ENCODE measurements around the gene SLC13A5.
A peak's percentile ranks its signal among the peaks of the same experiment; 100 is the strongest.

Gene SLC13A5

GRCh38 chr17:6675201-6675825 lies 37.9 kb downstream of the SLC13A5 start:
- Histone ChIP-seq H3K23ac (ENCODE audit: low read depth, low read length, poor library complexity) (peak overlapping the region; percentile 56), H4K91ac (ENCODE audit: low read depth, low read length, poor library complexity) (no peak overlapping the region), H3K9ac (ENCODE audit: low read depth, low read length, poor library complexity) (no peak overlapping the region), H2BK15ac (ENCODE audit: low read length) (no peak overlapping the region), H2AK5ac (ENCODE audit: low read depth, low read length) (no peak overlapping the region), H3K27ac (replicated peaks; ENCODE audit: low read length) (no peak overlapping the region), H3K4ac (ENCODE audit: low read length) (no peak overlapping the region), H3K14ac (ENCODE audit: low read length) (no peak overlapping the region), H3K4me1 (ENCODE audit: control insufficient read depth in 2 of 2, insufficient read depth in 1 of 2, low read depth in 1 of 2, low read length in 2 of 2) (no peaks in the 10 kb centered on the region), H3K9me3 (replicated peaks in 1 of 2; ENCODE audit: control insufficient read depth in 2 of 2, insufficient read depth in 1 of 2, low read depth in 1 of 2, low read length in 2 of 2) (no peaks in the 10 kb centered on the region), H2BK5ac (ENCODE audit: low read length) (no peak overlapping the region), H3K27me3 (ENCODE audit: control insufficient read depth in 3 of 3, insufficient read depth in 3 of 3, low read depth in 1 of 3, low read length in 3 of 3) (peaks cover 0 to 20% (median 0%) of the 10 kb centered on the region in 3 experiments), H3K79me1 (ENCODE audit: low read depth, low read length) (no peaks in the 10 kb centered on the region), H3K4me3 (ENCODE audit: low read length in 2 of 2) (no peak overlapping the region), H2BK12ac (ENCODE audit: low read length) (no peak overlapping the region), H2BK120ac (ENCODE audit: low read depth, low read length) (no peak overlapping the region), H2AFZ (ENCODE audit: low read length) (no peak overlapping the region), H3K36me3 (replicated peaks in 1 of 2; ENCODE audit: control insufficient read depth in 2 of 2, insufficient read depth in 2 of 2, low read length in 2 of 2) (no peaks in the 10 kb centered on the region), H3K4me2 (ENCODE audit: insufficient read depth, low read length, poor library complexity, severe bottlenecking) (no peak overlapping the region), H4K8ac (ENCODE audit: low read depth, low read length) (no peak overlapping the region), H3K18ac (ENCODE audit: low read length) (no peak overlapping the region)
- no peak for DNase-seq (ENCODE audit: low spot score)
- WGBS, 2 donors (ENCODE audit: extremely low coverage in 2 of 2, insufficient read length in 2 of 2, insufficient replicate concordance in 1 of 2): no CpG with 5 or more reads among the region's 11 CpGs

GRCh38 chr17:6674586-6674985 lies 38.6 kb downstream of the SLC13A5 start:
- Histone ChIP-seq H3K4me2 (ENCODE audit: insufficient read depth, low read length, poor library complexity, severe bottlenecking) (no peak overlapping the region), H4K8ac (ENCODE audit: low read depth, low read length) (no peak overlapping the region), H4K91ac (ENCODE audit: low read depth, low read length, poor library complexity) (no peak overlapping the region), H3K18ac (ENCODE audit: low read length) (no peak overlapping the region), H2BK15ac (ENCODE audit: low read length) (no peak overlapping the region), H3K79me1 (ENCODE audit: low read depth, low read length) (no peaks in the 10 kb centered on the region), H3K9me3 (replicated peaks in 1 of 2; ENCODE audit: control insufficient read depth in 2 of 2, insufficient read depth in 1 of 2, low read depth in 1 of 2, low read length in 2 of 2) (no peaks in the 10 kb centered on the region), H3K27me3 (ENCODE audit: control insufficient read depth in 3 of 3, insufficient read depth in 3 of 3, low read depth in 1 of 3, low read length in 3 of 3) (peaks cover 0 to 24% (median 0%) of the 10 kb centered on the region in 3 experiments), H3K9ac (ENCODE audit: low read depth, low read length, poor library complexity) (no peak overlapping the region), H3K4ac (ENCODE audit: low read length) (no peak overlapping the region), H2BK12ac (ENCODE audit: low read length) (no peak overlapping the region), H2BK120ac (ENCODE audit: low read depth, low read length) (no peak overlapping the region), H3K23ac (ENCODE audit: low read depth, low read length, poor library complexity) (no peak overlapping the region), H3K4me3 (ENCODE audit: low read length in 2 of 2) (peak overlapping the region in 1 of 2 donors; percentile 32), H3K14ac (ENCODE audit: low read length) (no peak overlapping the region), H3K36me3 (replicated peaks in 1 of 2; ENCODE audit: control insufficient read depth in 2 of 2, insufficient read depth in 2 of 2, low read length in 2 of 2) (no peaks in the 10 kb centered on the region), H3K4me1 (ENCODE audit: control insufficient read depth in 2 of 2, insufficient read depth in 1 of 2, low read depth in 1 of 2, low read length in 2 of 2) (no peaks in the 10 kb centered on the region), H2BK5ac (ENCODE audit: low read length) (no peak overlapping the region), H2AK5ac (ENCODE audit: low read depth, low read length) (no peak overlapping the region), H3K27ac (replicated peaks; ENCODE audit: low read length) (no peak overlapping the region), H2AFZ (ENCODE audit: low read length) (no peak overlapping the region)
- DNase-seq (ENCODE audit: low spot score): no peak
- no CpG with 5 or more reads among the region's 13 CpGs for WGBS, 2 donors (ENCODE audit: extremely low coverage in 2 of 2, insufficient read length in 2 of 2, insufficient replicate concordance in 1 of 2)

- H4K91ac ChIP-seq (ENCODE audit: low read depth, low read length, poor library complexity): no peak overlapping the region
- H3K79me1 ChIP-seq (ENCODE audit: low read depth, low read length): no peaks in the 10 kb centered on the region
- H3K4me2 ChIP-seq (ENCODE audit: insufficient read depth, low read length, poor library complexity, severe bottlenecking): no peak overlapping the region
- WGBS, 2 donors (ENCODE audit: extremely low coverage in 2 of 2, insufficient read length in 2 of 2, insufficient replicate concordance in 1 of 2): no CpG with 5 or more reads among the region's 7 CpGs
- no peak overlapping the region for H3K23ac ChIP-seq (ENCODE audit: low read depth, low read length, poor library complexity)
- no peak overlapping the region for H2AK5ac ChIP-seq (ENCODE audit: low read depth, low read length)
- no peak overlapping the region for H4K8ac ChIP-seq (ENCODE audit: low read depth, low read length)
- peaks cover 0 to 2% of the 10 kb centered on the region in 2 donors for H3K9me3 ChIP-seq (replicated peaks in 1 of 2; ENCODE audit: control insufficient read depth in 2 of 2, insufficient read depth in 1 of 2, low read depth in 1 of 2, low read length in 2 of 2)
- no peak overlapping the region for H3K14ac ChIP-seq (ENCODE audit: low read length)
- no peak overlapping the region for H3K9ac ChIP-seq (ENCODE audit: low read depth, low read length, poor library complexity)
- H3K27me3 ChIP-seq (ENCODE audit: control insufficient read depth in 3 of 3, insufficient read depth in 3 of 3, low read depth in 1 of 3, low read length in 3 of 3): peaks cover 0 to 19% (median 0%) of the 10 kb centered on the region in 3 experiments
- no peak overlapping the region for H2BK15ac ChIP-seq (ENCODE audit: low read length)
- no peaks in the 10 kb centered on the region for H3K36me3 ChIP-seq (replicated peaks in 1 of 2; ENCODE audit: control insufficient read depth in 2 of 2, insufficient read depth in 2 of 2, low read length in 2 of 2)
- no peak overlapping the region for H3K4ac ChIP-seq (ENCODE audit: low read length)
- no peak overlapping the region for H2BK120ac ChIP-seq (ENCODE audit: low read depth, low read length)
- no peak overlapping the region for H3K18ac ChIP-seq (ENCODE audit: low read length)
- H2AFZ ChIP-seq (ENCODE audit: low read length): no peak overlapping the region
- no peak overlapping the region for H3K4me3 ChIP-seq (ENCODE audit: low read length in 2 of 2)
- no peak overlapping the region for H3K27ac ChIP-seq (replicated peaks; ENCODE audit: low read length)
- H2BK5ac ChIP-seq (ENCODE audit: low read length): no peak overlapping the region
- H2BK12ac ChIP-seq (ENCODE audit: low read length): no peak overlapping the region
- H3K4me1 ChIP-seq (ENCODE audit: control insufficient read depth in 2 of 2, insufficient read depth in 1 of 2, low read depth in 1 of 2, low read length in 2 of 2): no peaks in the 10 kb centered on the region
- DNase-seq (ENCODE audit: low spot score): no peak
Measured at GRCh38 chr17:6671431-6671830, 41.7 kb downstream of the SLC13A5 start.

GRCh38 chr17:6670999-6671398 lies 42.2 kb downstream of the SLC13A5 start:
- Histone ChIP-seq H4K8ac (ENCODE audit: low read depth, low read length) (no peak overlapping the region), H3K4ac (ENCODE audit: low read length) (no peak overlapping the region), H2BK5ac (ENCODE audit: low read length) (no peak overlapping the region), H4K91ac (ENCODE audit: low read depth, low read length, poor library complexity) (no peak overlapping the region), H3K4me2 (ENCODE audit: insufficient read depth, low read length, poor library complexity, severe bottlenecking) (no peak overlapping the region), H3K27ac (replicated peaks; ENCODE audit: low read length) (no peak overlapping the region), H2AFZ (ENCODE audit: low read length) (no peak overlapping the region), H3K9ac (ENCODE audit: low read depth, low read length, poor library complexity) (no peak overlapping the region), H3K14ac (ENCODE audit: low read length) (no peak overlapping the region), H2BK12ac (ENCODE audit: low read length) (no peak overlapping the region), H2BK120ac (ENCODE audit: low read depth, low read length) (no peak overlapping the region), H2AK5ac (ENCODE audit: low read depth, low read length) (no peak overlapping the region), H3K27me3 (ENCODE audit: control insufficient read depth in 3 of 3, insufficient read depth in 3 of 3, low read depth in 1 of 3, low read length in 3 of 3) (peaks cover 0 to 19% (median 0%) of the 10 kb centered on the region in 3 experiments), H3K36me3 (replicated peaks in 1 of 2; ENCODE audit: control insufficient read depth in 2 of 2, insufficient read depth in 2 of 2, low read length in 2 of 2) (no peaks in the 10 kb centered on the region), H3K4me1 (ENCODE audit: control insufficient read depth in 2 of 2, insufficient read depth in 1 of 2, low read depth in 1 of 2, low read length in 2 of 2) (no peaks in the 10 kb centered on the region), H3K79me1 (ENCODE audit: low read depth, low read length) (no peaks in the 10 kb centered on the region), H3K9me3 (replicated peaks in 1 of 2; ENCODE audit: control insufficient read depth in 2 of 2, insufficient read depth in 1 of 2, low read depth in 1 of 2, low read length in 2 of 2) (peaks cover 0 to 2% of the 10 kb centered on the region in 2 donors), H2BK15ac (ENCODE audit: low read length) (no peak overlapping the region), H3K4me3 (ENCODE audit: low read length in 2 of 2) (no peak overlapping the region), H3K23ac (ENCODE audit: low read depth, low read length, poor library complexity) (no peak overlapping the region), H3K18ac (ENCODE audit: low read length) (no peak overlapping the region)
- no peak for DNase-seq (ENCODE audit: low spot score)
- no CpG with 5 or more reads among the region's 6 CpGs for WGBS, 2 donors (ENCODE audit: extremely low coverage in 2 of 2, insufficient read length in 2 of 2, insufficient replicate concordance in 1 of 2)

All from neuronal stem cell (in vitro differentiated cells).